GM12878 (cell line): Measurements from ENCODE around the gene HEBP1. TPM values are rescaled to one million over a fixed set of nuclear protein-coding genes. Genes with fewer than 3 reads are reported as not detected.

Experiments used
- ATAC-seq: fragments of 200-7000 bp; cut with Tn5 transposase; 3 replicates; pipeline ENCODE4 v1.9.1; 2020; ENCODE audit warnings: mild to moderate bottlenecking, moderate library complexity
- BruUV-seq: library from RNA; stranded (reverse); fragments of 400-500 nt; replicated peaks from 2 replicates; lab custom pipeline; 2021; lab: Mats Ljungman, UMichigan
- CTCF ChIA-PET: fragments of 300-600 bp; sonication (Branson Sonifier 250); formaldehyde crosslinking; extraction: SDS; loops from one replicate; lab custom pipeline; 2021; ENCODE audit warnings: inconsistent platforms; lab: Yijun Ruan, JAX
- POLR2A ChIA-PET: fragments of 350-600 bp; formaldehyde crosslinking; extraction: SDS; loops from one replicate; lab custom pipeline; 2021; ENCODE audit warnings: inconsistent platforms; lab: Charles Lee
- RAD21 ChIA-PET: fragments of 300-600 bp; sonication (Branson Sonifier 250); formaldehyde crosslinking; loops from one replicate; lab custom pipeline; 2023; ENCODE audit warnings: antibody characterized with exemption; ENCODE audit not compliant: unreplicated experiment; lab: Charles Lee
- SMC1A ChIA-PET: fragments of 300-600 bp; sonication (Branson Sonifier 250); formaldehyde crosslinking; loops from one replicate; lab custom pipeline; 2023; ENCODE audit not compliant: unreplicated experiment, uncharacterized antibody; lab: Charles Lee
- DNase-seq: peaks from one replicate; pipeline ENCODE4 v3.0.0-alpha.2; 2011; ENCODE audit warnings: low read depth, low spot score
- FAIRE-seq: peaks from 3 replicates; lab custom pipeline; 2011; peaks lifted over from hg19 to GRCh38; lab: Jason Lieb, UNC
- H2AFZ ChIP-seq: 2 replicates; pipeline ENCODE4 v1.6.0; 2011; ENCODE audit warnings: low read depth, low read length, control low read depth; ENCODE audit not compliant: control insufficient read depth
- H3K27ac ChIP-seq: 2 replicates; pipeline ENCODE4 v1.5.1; 2011; ENCODE audit warnings: control low read depth; ENCODE audit not compliant: control insufficient read depth, insufficient read depth
- H3K27me3 ChIP-seq, 2 experiments: replicated peaks in 1 of 2; 2 replicates each; pipeline versions ENCODE4 v1.6.0 to v1.6.1; 2011; ENCODE audit warnings: low read length in 1 of 2; ENCODE audit not compliant: control insufficient read depth in 2 of 2, insufficient read depth in 2 of 2
- H3K36me3 ChIP-seq, 2 experiments: 2 replicates each; pipeline ENCODE4 v1.5.1; 2011; ENCODE audit warnings: low read length in 1 of 2; ENCODE audit not compliant: control insufficient read depth in 2 of 2, insufficient read depth in 2 of 2
- H3K4me1 ChIP-seq: 2 replicates; pipeline ENCODE4 v1.6.1; 2011; ENCODE audit warnings: mild to moderate bottlenecking, low read length, moderate library complexity, mixed read lengths; ENCODE audit not compliant: control insufficient read depth, insufficient read depth
- H3K4me2 ChIP-seq: 2 replicates; pipeline ENCODE4 v1.6.0; 2011; ENCODE audit warnings: control low read depth; ENCODE audit not compliant: control insufficient read depth, insufficient read depth
- H3K4me3 ChIP-seq: fragments of 200-600 bp; sonication (generic); 2 replicates; pipeline ENCODE4 v1.5.1; 2016
- H3K79me2 ChIP-seq: 2 replicates; pipeline ENCODE4 v1.6.0; 2011; ENCODE audit warnings: low read length; ENCODE audit not compliant: control insufficient read depth, insufficient read depth
- H3K9ac ChIP-seq: 2 replicates; pipeline ENCODE4 v1.8.0; 2011; ENCODE audit warnings: low read length, control low read depth, mixed read lengths; ENCODE audit not compliant: control insufficient read depth, insufficient read depth
- H3K9me3 ChIP-seq: replicated peaks from 3 replicates; pipeline ENCODE4 v1.5.1; 2011; ENCODE audit warnings: mild to moderate bottlenecking, low read length; ENCODE audit not compliant: control insufficient read depth, insufficient read depth
- H4K20me1 ChIP-seq: 2 replicates; pipeline ENCODE4 v1.6.0; 2011; ENCODE audit not compliant: control insufficient read depth, insufficient read depth
- CEBPB ChIP-seq, 2 experiments: fragments of 150-350 bp in 1 of 2; IDR thresholded peaks; 2 replicates each; pipeline ENCODE4 v1.6.1; 2012 to 2014; ENCODE audit warnings: low read depth in 2 of 2, low read length in 2 of 2, borderline replicate concordance in 1 of 2, inconsistent platforms in 1 of 2
- CTCF ChIP-seq, 3 experiments: IDR thresholded peaks in 2 of 3; conservative IDR thresholded peaks in 1 of 3; 2 replicates each; pipeline ENCODE4 v1.5.1; 2011; ENCODE audit warnings: low read depth in 3 of 3, low read length in 3 of 3, mild to moderate bottlenecking in 3 of 3, control low read depth in 2 of 3, moderate library complexity in 2 of 3, inconsistent platforms in 1 of 3, mixed read lengths in 1 of 3; ENCODE audit not compliant: control insufficient read depth in 2 of 3, insufficient read depth in 1 of 3; ENCODE audit errors: extremely low read depth in 1 of 3
- POLR2A ChIP-seq: IDR thresholded peaks from 2 replicates; pipeline ENCODE4 v1.6.1; 2011; ENCODE audit warnings: low read depth, mild to moderate bottlenecking, low read length
- RAD21 ChIP-seq: IDR thresholded peaks from 2 replicates; pipeline ENCODE4 v1.6.1; 2011; ENCODE audit warnings: mild to moderate bottlenecking, low read depth, low read length, moderate library complexity; ENCODE audit not compliant: insufficient read depth
- SMC3 ChIP-seq: IDR thresholded peaks from 2 replicates; pipeline ENCODE4 v1.6.1; 2011; ENCODE audit warnings: low read length, improper control_type of control experiment, borderline replicate concordance
- WGBS: methylation state at CpG from one replicate; pipeline ENCODE4 v1.1.6; 2016; ENCODE audit warnings: low lambda C conversion rate; ENCODE audit not compliant: insufficient replicate concordance, insufficient coverage; ENCODE audit errors: missing lambda C conversion rate; 5-methylcytosine and 5-hydroxymethylcytosine counted together
- in situ Hi-C: fragments of 300-500 bp; cut with MboI; formaldehyde crosslinking; loops from 9 replicates; pipeline ENCODE4 v1.14.3; 2018; ENCODE audit warnings: mixed read lengths
- intact Hi-C: fragments of 100-400 bp; cut with micrococcal nuclease; formaldehyde crosslinking; loops from one replicate; pipeline ENCODE4 v1.14.2; 2022; ENCODE audit not compliant: unreplicated experiment
- polyA plus RNA-seq, 11 experiments: library from polyadenylated mRNA; depleted of rRNA in 4 of 11; unstranded in 6 of 11; stranded (reverse) in 5 of 11; fragments of >200 nt; fragmentation: Nextera tagmentation in 4 of 11; fragmentation: Illumina TruSeq in 1 of 11; extraction: Ambion mirVana in 4 of 11; extraction: Trizol in 1 of 11; gene quantifications; 1 replicate in 1 of 11; 2 replicates in 10 of 11; pipeline versions ENCODE4 v1.2.1 to v1.2.3, GENCODE V29; 2011 to 2016; ENCODE audit warnings: inconsistent platforms in 2 of 11, missing spikeins in 2 of 11, low read depth in 1 of 11
- total RNA-seq, 4 experiments: library from RNA; depleted of rRNA in 3 of 4; stranded (reverse); fragments of >200 nt in 3 of 4; fragmentation: Illumina TruSeq in 1 of 4; extraction: Trizol in 1 of 4; gene quantifications; 2 replicates each; pipeline versions ENCODE4 v1.2.1 to v1.2.3, GENCODE V29; 2013 to 2021

HEBP1 gene
- total and polyA plus RNA-seq, 10 of the 15 experiments (the other 5 are each of a cell fraction or from before 2014, with no cell fraction given) = 0.07 to 0.32 (median 0.18) TPM; not detected in 5

GRCh38 chr12:12985817-12986408 is 14.2 kb downstream of the HEBP1 start:
- no peak overlapping the region for H3K4me3 ChIP-seq
- POLR2A ChIA-PET = interaction anchor here (0.6 kb wide), 1 partner anchor 364 kb away, joined by 7 read pairs; no protein-coding TSS in a partner anchor
- in situ Hi-C loops = no loop called here
- no peaks in the 10 kb centered on the region for H3K36me3 ChIP-seq
- SMC1A ChIA-PET = interaction anchor here (3.0 kb wide), 1 partner anchor 226 kb away, joined by 9 read pairs; no protein-coding TSS in a partner anchor
- no peak overlapping the region for H3K9ac ChIP-seq
- peak; percentile 63; the same call in 1 of the 3 replicates for ATAC-seq
- FAIRE-seq = no peak
- TF ChIP-seq CTCF (IDR thresholded peaks at IDR 0.05 in 2 of 3, conservative IDR thresholded peaks at IDR 0.05 in 1 of 3; ENCODE audit: control insufficient read depth in 2 of 3, extremely low read depth in 1 of 3, insufficient read depth in 1 of 3, low read depth in 3 of 3, low read length in 3 of 3) (peak; percentile 22 to 44 (median 41)), POLR2A (no peak), CEBPB (IDR thresholded peaks at IDR 0.05; ENCODE audit: borderline replicate concordance in 1 of 2, low read depth in 2 of 2, low read length in 2 of 2) (no peak), RAD21 (peak; percentile 24), SMC3 (peak; percentile 15; the same call in 1 of the 2 replicates)
- no peak overlapping the region for H3K27ac ChIP-seq
- H2AFZ ChIP-seq = no peak overlapping the region
- no peak overlapping the region for H3K4me2 ChIP-seq
- no peak for DNase-seq
- 61% methylated on average over 4 of the region's 4 CpGs for whole genome bisulfite sequencing
- intact Hi-C loops = loop anchor here (10.0 kb wide), 1 partner anchor 219 kb away; no protein-coding TSS in a partner anchor
- no peaks in the 10 kb centered on the region for H3K4me1 ChIP-seq
- BruUV-seq = no TSS peak
- no peaks in the 10 kb centered on the region for H4K20me1 ChIP-seq
- H3K9me3 ChIP-seq = no peaks in the 10 kb centered on the region
- H3K27me3 ChIP-seq = peaks cover 2 to 3% of the 10 kb centered on the region in 2 experiments; a peak in 1 of 4 replicates
- no peaks in the 10 kb centered on the region for H3K79me2 ChIP-seq
- RAD21 ChIA-PET = interaction anchor here (0.6 kb wide), 1 partner anchor 207 kb away, joined by 3 read pairs; no protein-coding TSS in a partner anchor
- CTCF ChIA-PET = interaction anchor here (0.7 to 3.9 kb wide), 7 partner anchors 10 to 250 kb away, joined by 3 to 20 read pairs (median 4); no protein-coding TSS in a partner anchor
